ENCODE measurements around the gene PRKAG2. TPM values are rescaled to one million over a fixed set of nuclear protein-coding genes. Genes with fewer than 3 reads are reported as not detected.

Gene PRKAG2
- total and polyA plus RNA-seq, 2 of the 8 experiments (the other 6 are each of a cell fraction or from before 2014, with no cell fraction given) = 7.5 to 18.1 TPM

- TF ChIP-seq SIX5 (IDR thresholded peaks at IDR 0.05; ENCODE audit: low read depth, low read length) (no peak), NRF1 (IDR thresholded peaks at IDR 0.05; ENCODE audit: low read depth, low read length) (no peak), SIN3A (conservative IDR thresholded peaks at IDR 0.05 in 1 of 2, IDR thresholded peaks at IDR 0.05 in 1 of 2; ENCODE audit: low read depth in 1 of 2, low read length in 2 of 2) (no peak), TEAD4 (IDR thresholded peaks at IDR 0.05; ENCODE audit: low read depth, low read length) (no peak), HDAC2 (IDR thresholded peaks at IDR 0.05; ENCODE audit: borderline replicate concordance in 1 of 2, low read depth in 2 of 2, low read length in 2 of 2) (no peak), CBX8 (IDR thresholded peaks at IDR 0.05; ENCODE audit: borderline replicate concordance, low read depth, low read length) (no peak)
Observed at GRCh38 chr7:151862606-151863381, 14.1 kb downstream of the PRKAG2 start (continued).

Measured in H1 (cell line).